IMR-90 (cell line): ENCODE data around the gene LRRC15. TPM values are rescaled to one million over a fixed set of nuclear protein-coding genes. Genes with fewer than 3 reads are reported as not detected.

Experiments
- ATAC-seq: fragments of 200-7000 bp; cut with Tn5 transposase; 2 replicates; pipeline ENCODE4 v1.9.1; 2020; ENCODE audit warnings: low read depth, mild to moderate bottlenecking, moderate library complexity
- BruUV-seq: library from RNA; stranded (reverse); fragments of 400-500 nt; replicated peaks from 2 replicates; lab custom pipeline; 2021; lab: Mats Ljungman, UMichigan
- CTCF ChIA-PET: fragments of 300-600 bp; formaldehyde crosslinking; extraction: SDS; loops from one replicate; lab custom pipeline; 2021; ENCODE audit warnings: antibody characterized with exemption; lab: Yijun Ruan, JAX
- POLR2A ChIA-PET: fragments of 300-600 bp; sonication (Branson Sonifier 250); formaldehyde crosslinking; loops from one replicate; lab custom pipeline; 2022; ENCODE audit warnings: antibody characterized with exemption; ENCODE audit not compliant: unreplicated experiment; lab: Charles Lee
- DNase-seq: peaks from one replicate; pipeline ENCODE4 v3.0.0; 2013
- H2AFZ ChIP-seq: replicated peaks from 2 replicates; pipeline ENCODE3; 2013; ENCODE audit warnings: low read length, mild to moderate bottlenecking; ENCODE audit not compliant: poor library complexity
- H2AK5ac ChIP-seq: 2 replicates; pipeline ENCODE4 v1.6.1; 2013; ENCODE audit warnings: low read depth, low read length, inconsistent platforms
- H2AK9ac ChIP-seq: replicated peaks from 2 replicates; pipeline ENCODE3; 2013; ENCODE audit warnings: mild to moderate bottlenecking, low read depth, low read length, moderate library complexity; ENCODE audit not compliant: poor library complexity
- H2BK120ac ChIP-seq: 2 replicates; pipeline ENCODE4 v1.6.1; 2013; ENCODE audit warnings: low read depth, low read length, inconsistent platforms
- H2BK15ac ChIP-seq: 3 replicates; pipeline ENCODE4 v1.6.1; 2013; ENCODE audit warnings: low read depth, low read length, inconsistent platforms
- H2BK20ac ChIP-seq: 2 replicates; pipeline ENCODE4 v1.6.1; 2013; ENCODE audit warnings: low read depth, mild to moderate bottlenecking, inconsistent platforms, low read length, moderate library complexity
- H2BK5ac ChIP-seq: 2 replicates; pipeline ENCODE4 v1.6.1; 2013; ENCODE audit warnings: mild to moderate bottlenecking, low read depth, low read length, inconsistent platforms; ENCODE audit not compliant: poor library complexity, severe bottlenecking
- H3K14ac ChIP-seq: replicated peaks from 2 replicates; pipeline ENCODE4 v1.6.1; 2013; ENCODE audit warnings: low read depth, low read length, inconsistent platforms
- H3K18ac ChIP-seq: 2 replicates; pipeline ENCODE4 v1.6.1; 2013; ENCODE audit warnings: low read depth, low read length, control low read depth
- H3K23ac ChIP-seq: 2 replicates; pipeline ENCODE4 v1.6.1; 2013; ENCODE audit warnings: low read depth, low read length, inconsistent platforms
- H3K27ac ChIP-seq: 2 replicates; pipeline ENCODE4 v1.5.1; 2013; ENCODE audit warnings: mild to moderate bottlenecking, control low read depth, low read length; ENCODE audit not compliant: insufficient read depth
- H3K27me3 ChIP-seq: 2 replicates; pipeline ENCODE4 v1.6.1; 2013; ENCODE audit warnings: low read length; ENCODE audit not compliant: control insufficient read depth, insufficient read depth
- H3K36me3 ChIP-seq: 2 replicates; pipeline ENCODE4 v1.6.1; 2013; ENCODE audit warnings: low read length, mixed read lengths; ENCODE audit not compliant: control insufficient read depth, insufficient read depth
- H3K4ac ChIP-seq: 2 replicates; pipeline ENCODE4 v1.6.1; 2013; ENCODE audit warnings: low read depth, low read length, inconsistent platforms
- H3K4me1 ChIP-seq: 2 replicates; pipeline ENCODE4 v1.6.1; 2013; ENCODE audit warnings: low read length, mixed read lengths; ENCODE audit not compliant: control insufficient read depth, insufficient read depth
- H3K4me2 ChIP-seq: 2 replicates; pipeline ENCODE4 v1.6.1; 2013; ENCODE audit warnings: low read depth, mild to moderate bottlenecking, control low read depth, low read length, moderate library complexity
- H3K4me3 ChIP-seq: 2 replicates; pipeline ENCODE4 v1.5.1; 2013; ENCODE audit warnings: low read depth, mild to moderate bottlenecking, control low read depth, low read length, moderate library complexity; ENCODE audit not compliant: insufficient read depth
- H3K56ac ChIP-seq: 2 replicates; pipeline ENCODE4 v1.6.1; 2013; ENCODE audit warnings: low read length, inconsistent platforms; ENCODE audit not compliant: insufficient read depth; ENCODE audit errors: extremely low read depth
- H3K79me1 ChIP-seq, 2 experiments: 2 replicates each; pipeline ENCODE4 v1.6.1; 2013; ENCODE audit warnings: low read length in 2 of 2, inconsistent platforms in 1 of 2, low read depth in 1 of 2
- H3K9ac ChIP-seq: 2 replicates; pipeline ENCODE4 v1.6.1; 2013; ENCODE audit warnings: low read depth, low read length, control low read depth
- H3K9me1 ChIP-seq: 2 replicates; pipeline ENCODE4 v1.6.1; 2013; ENCODE audit warnings: low read length, inconsistent platforms; ENCODE audit not compliant: insufficient read depth
- H3K9me3 ChIP-seq: 2 replicates; pipeline ENCODE4 v1.6.1; 2013; ENCODE audit warnings: low read length; ENCODE audit not compliant: control insufficient read depth, insufficient read depth
- H4K20me1 ChIP-seq: 2 replicates; pipeline ENCODE4 v1.6.1; 2013; ENCODE audit warnings: low read length, inconsistent platforms; ENCODE audit not compliant: insufficient read depth
- H4K5ac ChIP-seq: 2 replicates; pipeline ENCODE4 v1.6.1; 2013; ENCODE audit warnings: mild to moderate bottlenecking, low read depth, low read length, control low read depth
- H4K8ac ChIP-seq, 2 experiments: 2 replicates each; pipeline ENCODE4 v1.6.1; 2013; ENCODE audit warnings: low read depth in 2 of 2, low read length in 2 of 2, control low read depth in 1 of 2, inconsistent platforms in 1 of 2
- H4K91ac ChIP-seq: 2 replicates; pipeline ENCODE4 v1.6.1; 2013; ENCODE audit warnings: low read depth, low read length, inconsistent platforms; ENCODE audit not compliant: insufficient read depth
- BHLHE40 ChIP-seq: fragments of 150-350 bp; IDR thresholded peaks from 2 replicates; pipeline ENCODE4 v1.6.1; 2016; ENCODE audit warnings: mild to moderate bottlenecking, low read depth, low read length
- CEBPB ChIP-seq: IDR thresholded peaks from 2 replicates; pipeline ENCODE4 v1.6.1; 2012; ENCODE audit warnings: low read depth, low read length, improper control_type of control experiment
- CHD1 ChIP-seq: IDR thresholded peaks from 2 replicates; pipeline ENCODE4 v1.6.1; 2012; ENCODE audit warnings: low read depth, low read length, improper control_type of control experiment
- CTCF ChIP-seq: conservative IDR thresholded peaks from 2 replicates; pipeline ENCODE4 v1.5.1; 2012; ENCODE audit warnings: mild to moderate bottlenecking, low read depth, low read length, improper control_type of control experiment
- ELK1 ChIP-seq: fragments of 150-350 bp; IDR thresholded peaks from 2 replicates; pipeline ENCODE4 v1.6.1; 2016; ENCODE audit warnings: low read depth, mild to moderate bottlenecking, low read length, moderate library complexity, borderline replicate concordance
- FOS ChIP-seq: fragments of 150-350 bp; IDR thresholded peaks from 2 replicates; pipeline ENCODE4 v1.6.1; 2016; ENCODE audit warnings: low read depth, low read length
- MAFK ChIP-seq: IDR thresholded peaks from 2 replicates; pipeline ENCODE4 v1.6.1; 2012; ENCODE audit warnings: low read depth, low read length, improper control_type of control experiment
- MAZ ChIP-seq: IDR thresholded peaks from 2 replicates; pipeline ENCODE4 v1.6.1; 2012; ENCODE audit warnings: low read depth, mild to moderate bottlenecking, low read length, improper control_type of control experiment, moderate library complexity, borderline replicate concordance
- MXI1 ChIP-seq: IDR thresholded peaks from 2 replicates; pipeline ENCODE4 v1.6.1; 2012; ENCODE audit warnings: low read depth, mild to moderate bottlenecking, low read length, moderate library complexity, borderline replicate concordance
- NFE2L2 ChIP-seq: fragments of 150-350 bp; IDR thresholded peaks from 2 replicates; pipeline ENCODE4 v1.6.1; 2016; ENCODE audit warnings: low read depth, mild to moderate bottlenecking, low read length
- POLR2A ChIP-seq: IDR thresholded peaks from 2 replicates; pipeline ENCODE4 v1.6.1; 2012; ENCODE audit warnings: mild to moderate bottlenecking, low read depth, low read length
- RAD21 ChIP-seq: IDR thresholded peaks from 2 replicates; pipeline ENCODE4 v1.6.1; 2012; ENCODE audit warnings: low read length, improper control_type of control experiment
- RCOR1 ChIP-seq: IDR thresholded peaks from 2 replicates; pipeline ENCODE4 v1.6.1; 2012; ENCODE audit warnings: mild to moderate bottlenecking, low read length, improper control_type of control experiment; ENCODE audit not compliant: insufficient replicate concordance
- RFX5 ChIP-seq: IDR thresholded peaks from 2 replicates; pipeline ENCODE4 v1.8.0; 2012; ENCODE audit warnings: low read depth, mild to moderate bottlenecking, low read length, moderate library complexity
- SMC3 ChIP-seq: fragments of 150-350 bp; IDR thresholded peaks from 2 replicates; pipeline ENCODE4 v1.6.1; 2016; ENCODE audit warnings: low read depth, mild to moderate bottlenecking, antibody characterized with exemption, low read length, moderate library complexity
- USF2 ChIP-seq: fragments of 150-350 bp; IDR thresholded peaks from 2 replicates; pipeline ENCODE4 v1.6.1; 2017; ENCODE audit warnings: mild to moderate bottlenecking, antibody characterized with exemption, low read length, low read depth
- WGBS, 2 experiments: methylation state at CpG; one replicate each; pipeline versions ENCODE4 v1.1.5 to v1.1.7; 2013; ENCODE audit warnings: missing lambda C conversion rate in 2 of 2; ENCODE audit not compliant: insufficient read length in 1 of 2; ENCODE audit errors: extremely low coverage in 2 of 2; 5-methylcytosine and 5-hydroxymethylcytosine counted together
- dilution Hi-C: fragments of 300-500 bp; cut with HindIII; formaldehyde crosslinking; loops from one replicate; pipeline ENCODE4 v1.14.3; 2018; ENCODE audit warnings: low sequenced_read_pairs; ENCODE audit not compliant: unreplicated experiment
- in situ Hi-C: fragments of 300-500 bp; cut with MboI; formaldehyde crosslinking; loops from 3 replicates; pipeline ENCODE4 v1.14.3; 2019; ENCODE audit warnings: low sequenced_read_pairs, inconsistent platforms, mixed read lengths
- intact Hi-C: fragments of 100-400 bp; cut with micrococcal nuclease; formaldehyde crosslinking; loops from 2 replicates; pipeline ENCODE4 v1.10.0; 2022
- polyA plus RNA-seq, 3 experiments: library from polyadenylated mRNA; depleted of rRNA; stranded (reverse); fragments of >200 nt; gene quantifications; 2 replicates each; pipeline ENCODE4 v1.2.3, GENCODE V29; 2012; ENCODE audit warnings: low replicate concordance in 1 of 3
- total RNA-seq: library from RNA; depleted of rRNA; stranded (reverse); fragments of >200 nt; gene quantifications from 2 replicates; pipeline ENCODE4 v1.2.3, GENCODE V29; 2012

Gene LRRC15
- total and polyA plus RNA-seq, 2 of the 4 experiments (the other 2 are of a cell fraction) = 2.5 to 9.0 TPM

GRCh38 chr3:194382196-194382891, 12.8 kb upstream of the LRRC15 start:
- BruUV-seq = no TSS peak
- no peak overlapping the region for H2BK5ac ChIP-seq
- H4K5ac ChIP-seq = no peak overlapping the region
- H3K4me1 ChIP-seq = no peaks in the 10 kb centered on the region
- no peaks in the 10 kb centered on the region for H3K79me1 ChIP-seq
- POLR2A ChIA-PET = no interaction called here
- in situ Hi-C loops (no loop called here), dilution Hi-C loops (no loop called here), intact Hi-C loops (no loop called here)
- H2AFZ ChIP-seq = no peak overlapping the region
- no peak overlapping the region for H2AK5ac ChIP-seq
- H3K27me3 ChIP-seq = peaks cover 41% of the 10 kb centered on the region
- no peak overlapping the region for H3K4me3 ChIP-seq
- no peak overlapping the region for H2BK15ac ChIP-seq
- H3K27ac ChIP-seq = no peak overlapping the region
- no peak overlapping the region for H2AK9ac ChIP-seq
- no peak overlapping the region for H3K9ac ChIP-seq
- H2BK120ac ChIP-seq = no peak overlapping the region
- no peaks in the 10 kb centered on the region for H4K20me1 ChIP-seq
- H3K4ac ChIP-seq = no peak overlapping the region
- H3K9me1 ChIP-seq = no peaks in the 10 kb centered on the region
- no peaks in the 10 kb centered on the region for H3K36me3 ChIP-seq
- 89% methylated on average over 17 of the region's 20 CpGs; no CpG with 5 or more reads in 1 of the 2 experiments for WGBS, 2 experiments
- no peaks in the 10 kb centered on the region for H3K9me3 ChIP-seq
- no peak overlapping the region for H2BK20ac ChIP-seq
- H3K23ac ChIP-seq = no peak overlapping the region
- H3K18ac ChIP-seq = no peak overlapping the region
- CTCF ChIA-PET = no interaction called here
- H4K8ac ChIP-seq = no peak overlapping the region
- no peak overlapping the region for H3K4me2 ChIP-seq
- H3K56ac ChIP-seq = no peak overlapping the region
- no peak overlapping the region for H4K91ac ChIP-seq
- H3K14ac ChIP-seq = no peak overlapping the region
- no peak for DNase-seq
- no peak for ATAC-seq
- TF ChIP-seq USF2 (no peak), RAD21 (no peak), SMC3 (no peak), MXI1 (no peak), POLR2A (no peak), CEBPB (no peak), MAFK (no peak), CHD1 (no peak), NFE2L2 (no peak), CTCF (no peak), FOS (no peak), RCOR1 (no peak), MAZ (no peak), BHLHE40 (no peak), RFX5 (no peak), ELK1 (no peak)
